ENCODE data around the gene CX3CL1.

CX3CL1 gene

GRCh38 chr16:57391708-57392107 is 19.4 kb downstream of the CX3CL1 start:
- ATAC-seq = no peak
- TF ChIP-seq ESRRG (CRISPR knock-in tag; IDR thresholded peaks at IDR 0.05) (no peak), ISL1 (CRISPR knock-in tag; IDR thresholded peaks at IDR 0.05) (no peak), BACH2 (CRISPR knock-in tag; IDR thresholded peaks at IDR 0.05; ENCODE audit: borderline replicate concordance) (no peak), ZNF70 (CRISPR knock-in tag; IDR thresholded peaks at IDR 0.05) (no peak), ZNF8 (CRISPR knock-in tag; IDR thresholded peaks at IDR 0.05) (no peak), TSHZ2 (CRISPR knock-in tag; IDR thresholded peaks at IDR 0.05) (no peak), TOX (CRISPR knock-in tag; IDR thresholded peaks at IDR 0.05; ENCODE audit: borderline replicate concordance) (no peak), GLIS3 (CRISPR knock-in tag; IDR thresholded peaks at IDR 0.05) (no peak), CSDC2 (CRISPR knock-in tag; IDR thresholded peaks at IDR 0.05) (no peak), TCF4 (CRISPR knock-in tag; IDR thresholded peaks at IDR 0.05; ENCODE audit: borderline replicate concordance) (no peak), ZFP3 (CRISPR knock-in tag; IDR thresholded peaks at IDR 0.05) (no peak), ZC3H10 (CRISPR knock-in tag; IDR thresholded peaks at IDR 0.05) (no peak), ZFP30 (CRISPR knock-in tag; IDR thresholded peaks at IDR 0.05) (no peak), PPARA (CRISPR knock-in tag; IDR thresholded peaks at IDR 0.05; ENCODE audit: borderline replicate concordance) (no peak), OSR1 (CRISPR knock-in tag; IDR thresholded peaks at IDR 0.05) (no peak), CSRNP3 (CRISPR knock-in tag; IDR thresholded peaks at IDR 0.05) (no peak)

GRCh38 chr16:57392694-57393093 is 20.4 kb downstream of the CX3CL1 start:
- TF ChIP-seq PATZ1 (CRISPR knock-in tag; IDR thresholded peaks at IDR 0.05; ENCODE audit: borderline replicate concordance) (no peak), PPARA (CRISPR knock-in tag; IDR thresholded peaks at IDR 0.05; ENCODE audit: borderline replicate concordance) (no peak), SNAI2 (CRISPR knock-in tag; IDR thresholded peaks at IDR 0.05) (no peak), CSDC2 (CRISPR knock-in tag; IDR thresholded peaks at IDR 0.05) (no peak), RARB (CRISPR knock-in tag; IDR thresholded peaks at IDR 0.05) (no peak), CSRNP3 (CRISPR knock-in tag; IDR thresholded peaks at IDR 0.05) (no peak), ZNF565 (CRISPR knock-in tag; conservative IDR thresholded peaks at IDR 0.05; ENCODE audit: low read depth) (no peak)
- ATAC-seq = no peak

GRCh38 chr16:57394444-57394843 is 22.2 kb downstream of the CX3CL1 start:
- no peak for ATAC-seq
- TF ChIP-seq GLIS3 (CRISPR knock-in tag; IDR thresholded peaks at IDR 0.05) (no peak), ZC3H10 (CRISPR knock-in tag; IDR thresholded peaks at IDR 0.05) (no peak), ZFP30 (CRISPR knock-in tag; IDR thresholded peaks at IDR 0.05) (no peak), TSHZ2 (CRISPR knock-in tag; IDR thresholded peaks at IDR 0.05) (no peak), ZFP3 (CRISPR knock-in tag; IDR thresholded peaks at IDR 0.05) (no peak)

All from SK-N-SH treated with all-trans-retinoic acid at 6 μM for 48 hours (cell line).